ENCODE measurements around the gene SLTM.
"Not testable (repeated sequence)": the region's sequence is repeated elsewhere in the genome, so short reads cannot be mapped to it uniquely, and the experiment has no call there.

Gene SLTM

GRCh38 chr15:58840048-58840447, 93.4 kb downstream of the SLTM start:
- no peak overlapping the region for H3K27ac ChIP-seq (ENCODE audit: low read length)
- no peaks in the 10 kb centered on the region for H3K27me3 ChIP-seq (ENCODE audit: insufficient read depth, low read length)

GRCh38 chr15:58839485-58839884, 94.0 kb downstream of the SLTM start:
- Histone ChIP-seq H3K27ac (ENCODE audit: low read length) (no peak overlapping the region), H3K9ac (ENCODE audit: low read depth, low read length) (no peak overlapping the region), H3K36me3 (ENCODE audit: insufficient read depth, low read depth, low read length) (peaks cover 6% of the 10 kb centered on the region; the same call in 1 of the 2 replicates), H3K9me3 (ENCODE audit: insufficient read depth, low read depth, low read length) (no peaks in the 10 kb centered on the region), H3K4me1 (ENCODE audit: insufficient read depth, low read length) (peaks cover 4% of the 10 kb centered on the region; the same call in 1 of the 2 replicates), H3K27me3 (ENCODE audit: insufficient read depth, low read length) (no peaks in the 10 kb centered on the region), H3K4me3 (ENCODE audit: low read length) (no peak overlapping the region)

More at GRCh38 chr15:58840048-58840447, 93.4 kb downstream of the SLTM start:
- Histone ChIP-seq H3K9me3 (ENCODE audit: insufficient read depth, low read depth, low read length) (no peaks in the 10 kb centered on the region), H3K36me3 (ENCODE audit: insufficient read depth, low read depth, low read length) (peaks cover 6% of the 10 kb centered on the region; the same call in 1 of the 2 replicates), H3K9ac (ENCODE audit: low read depth, low read length) (no peak overlapping the region), H3K4me3 (ENCODE audit: low read length) (no peak overlapping the region), H3K4me1 (ENCODE audit: insufficient read depth, low read length) (no peaks in the 10 kb centered on the region; the same call in 1 of the 2 replicates)

GRCh38 chr15:58833681-58834426, 99.6 kb downstream of the SLTM start:
- H3K9me3 ChIP-seq (ENCODE audit: insufficient read depth, low read depth, low read length); H3K36me3 ChIP-seq (ENCODE audit: insufficient read depth, low read depth, low read length); H3K27me3 ChIP-seq (ENCODE audit: insufficient read depth, low read length): not testable (repeated sequence)
- Histone ChIP-seq H3K27ac (ENCODE audit: low read length) (peak overlapping the region; percentile 54), H3K9ac (ENCODE audit: low read depth, low read length) (peak overlapping the region; percentile 63), H3K4me3 (ENCODE audit: low read length) (peak overlapping the region; percentile 53), H3K4me1 (ENCODE audit: insufficient read depth, low read length) (peaks cover 22% of the 10 kb centered on the region; the same call in 1 of the 2 replicates)

GRCh38 chr15:58830556-58830955, 102.9 kb downstream of the SLTM start:
- Histone ChIP-seq H3K36me3 (ENCODE audit: insufficient read depth, low read depth, low read length) (no peaks in the 10 kb centered on the region), H3K4me3 (ENCODE audit: low read length) (no peak overlapping the region; the same call in 1 of the 2 replicates), H3K9me3 (ENCODE audit: insufficient read depth, low read depth, low read length) (no peaks in the 10 kb centered on the region), H3K4me1 (ENCODE audit: insufficient read depth, low read length) (peaks cover 22% of the 10 kb centered on the region; the same call in 1 of the 2 replicates), H3K9ac (ENCODE audit: low read depth, low read length) (no peak overlapping the region), H3K27me3 (ENCODE audit: insufficient read depth, low read length) (no peaks in the 10 kb centered on the region), H3K27ac (ENCODE audit: low read length) (no peak overlapping the region)
